Measurements from ENCODE around the gene KCNIP1.

KCNIP1 gene

GRCh38 chr5:170508660-170509347 lies 5.0 kb downstream of the KCNIP1 start:
- DNase-seq (ENCODE audit: low read depth), result no peak

- no peak for DNase-seq (ENCODE audit: low read depth)
Measured at GRCh38 chr5:170509348-170509660, 5.5 kb downstream of the KCNIP1 start.

- no peak for DNase-seq (ENCODE audit: low read depth)
Measured at GRCh38 chr5:170510126-170510525, 6.3 kb downstream of the KCNIP1 start.

DNA sequence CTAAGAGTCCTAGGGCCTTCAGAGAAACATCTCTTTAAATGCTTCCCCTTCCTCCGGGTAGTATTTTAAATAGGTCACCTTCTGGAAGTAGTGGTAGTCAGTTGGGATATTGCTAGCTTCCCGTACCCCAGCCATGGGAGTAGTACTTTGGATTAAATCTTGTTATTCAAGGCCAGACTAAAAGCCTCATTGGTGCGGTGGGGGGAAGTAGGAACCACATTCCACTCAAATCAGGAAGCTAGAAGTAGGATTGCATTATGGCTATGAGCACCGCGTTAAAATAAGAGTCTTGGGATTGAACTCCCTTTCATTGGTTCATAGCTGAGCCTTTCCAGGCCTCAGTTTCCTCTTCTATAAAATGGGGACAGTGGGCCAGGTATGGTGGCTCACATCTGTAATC lies 6.7 kb downstream of the KCNIP1 start:
- DNase-seq (ENCODE audit: low read depth), result no peak

GRCh38 chr5:170511551-170512258 lies 7.9 kb downstream of the KCNIP1 start:
- no peak for DNase-seq (ENCODE audit: low read depth)

GRCh38 chr5:170513856-170514525 lies 10.2 kb downstream of the KCNIP1 start:
- no peak for DNase-seq (ENCODE audit: low read depth)

DNA sequence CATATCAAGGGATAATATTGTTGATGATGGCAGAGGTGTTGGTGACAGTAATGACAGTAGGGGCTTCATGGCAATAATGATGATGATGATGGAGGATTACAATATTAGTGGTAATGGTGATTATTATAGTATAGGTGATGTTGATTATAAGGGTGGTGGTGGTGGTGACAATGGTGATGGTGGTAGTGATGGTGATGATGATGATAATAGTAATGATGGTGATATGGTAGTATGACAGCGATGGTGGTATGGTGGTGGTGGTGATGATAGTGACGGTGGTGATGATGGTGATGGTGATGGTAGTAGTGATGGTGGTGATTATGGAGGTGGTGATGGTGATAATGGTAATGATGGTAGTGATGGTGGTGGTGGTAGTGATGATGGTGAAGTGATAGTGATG lies 13.6 kb downstream of the KCNIP1 start:
- no peak for DNase-seq (ENCODE audit: low read depth)

DNA sequence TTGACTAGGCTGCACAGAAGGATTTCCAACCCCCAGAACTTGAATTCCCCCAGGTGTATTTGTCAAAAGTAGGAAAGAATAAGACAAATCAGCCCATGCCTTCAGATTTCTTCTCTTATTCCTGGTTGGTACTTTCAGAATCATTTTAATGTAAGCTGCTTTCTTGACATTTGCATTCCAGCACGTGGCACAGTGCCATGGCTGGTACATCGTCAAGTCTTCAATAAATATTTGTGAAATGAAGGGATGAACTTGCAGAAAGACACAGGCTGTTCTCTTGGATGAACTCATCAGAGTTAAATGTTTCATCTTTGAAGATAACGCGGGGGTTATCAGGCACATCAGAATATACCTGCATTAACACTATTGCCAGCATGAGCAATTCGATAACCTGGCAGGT lies 14.5 kb downstream of the KCNIP1 start:
- no peak for DNase-seq (ENCODE audit: low read depth)

DNA sequence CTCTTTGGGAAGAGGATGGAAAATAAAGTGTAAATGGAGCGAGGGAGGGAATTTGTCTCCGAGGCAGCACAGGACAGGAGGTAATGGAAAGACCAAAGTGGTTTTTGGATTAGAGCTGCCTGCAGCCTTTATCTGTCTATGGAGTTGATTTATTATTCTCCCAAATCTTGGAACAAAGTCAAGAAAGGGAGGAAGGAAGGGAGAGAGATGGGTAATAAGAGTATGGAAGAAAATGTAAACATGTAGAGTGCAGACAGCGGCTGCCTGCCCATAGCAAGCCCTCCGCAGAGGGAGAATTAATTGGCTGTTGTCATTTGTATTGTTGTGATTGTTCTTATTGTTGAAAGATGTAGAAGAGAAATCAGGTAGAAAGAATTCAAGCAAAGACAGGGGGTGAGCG lies 15.7 kb downstream of the KCNIP1 start:
- DNase-seq (ENCODE audit: low read depth), result no peak

GRCh38 chr5:170520372-170520771 lies 16.6 kb downstream of the KCNIP1 start:
- no peak for DNase-seq (ENCODE audit: low read depth)

GRCh38 chr5:170522211-170523141 lies 18.7 kb downstream of the KCNIP1 start:
- DNase-seq (ENCODE audit: low read depth), result no peak

- DNase-seq (ENCODE audit: low read depth), result no peak
Measured at GRCh38 chr5:170523142-170523551, 19.3 kb downstream of the KCNIP1 start.

- DNase-seq (ENCODE audit: low read depth), result no peak
Measured at GRCh38 chr5:170523830-170524229, 20.0 kb downstream of the KCNIP1 start.

DNA sequence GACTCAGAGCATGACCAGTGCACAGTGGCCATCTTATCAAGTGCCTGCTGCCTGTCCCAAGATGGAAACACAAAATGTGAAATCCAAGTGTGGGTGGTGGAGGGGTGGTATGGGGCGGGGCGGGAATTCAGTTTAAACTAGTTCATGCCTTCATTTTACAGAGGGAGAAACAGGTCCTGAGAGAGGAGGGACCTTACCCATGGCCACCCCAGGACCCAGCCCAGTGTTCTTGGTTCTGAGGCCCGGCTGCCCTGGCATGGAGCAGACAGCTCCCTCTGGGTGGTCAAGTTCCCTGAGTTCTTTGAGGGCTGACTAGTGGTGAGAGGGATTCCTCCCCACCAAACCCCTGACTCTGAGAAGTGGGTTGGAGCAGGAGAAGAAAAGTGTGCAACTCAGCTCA lies 20.8 kb downstream of the KCNIP1 start:
- DNase-seq (ENCODE audit: low read depth), result no peak

GRCh38 chr5:170525470-170526211 lies 21.8 kb downstream of the KCNIP1 start:
- DNase-seq (ENCODE audit: low read depth), result no peak

GRCh38 chr5:170527991-170528390 lies 24.2 kb downstream of the KCNIP1 start:
- no peak for DNase-seq (ENCODE audit: low read depth)

DNA sequence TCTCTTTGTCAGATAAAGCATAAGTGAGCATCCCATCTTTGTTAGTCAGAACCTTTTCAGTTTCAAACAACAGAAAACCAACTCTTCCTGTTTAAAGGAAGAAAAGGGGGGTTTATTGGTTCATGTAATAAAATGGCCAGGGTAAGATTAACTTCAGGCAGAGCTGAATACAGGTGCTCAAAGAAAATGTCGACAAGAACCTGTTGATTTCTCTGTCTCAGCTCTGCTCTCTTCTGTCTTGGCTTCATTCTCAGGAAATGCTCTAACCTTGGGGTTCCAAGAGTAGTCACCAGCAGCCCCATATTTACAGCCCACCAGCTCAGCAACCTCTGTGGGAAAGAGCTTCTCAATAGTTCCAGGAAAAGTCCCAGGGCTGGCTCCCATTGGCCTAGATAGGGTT lies 25.2 kb downstream of the KCNIP1 start:
- no peak for DNase-seq (ENCODE audit: low read depth)

GRCh38 chr5:170532935-170533334 lies 29.1 kb downstream of the KCNIP1 start:
- no peak for DNase-seq (ENCODE audit: low read depth)

GRCh38 chr5:170533383-170533782 lies 29.6 kb downstream of the KCNIP1 start:
- no peak for DNase-seq (ENCODE audit: low read depth)

DNA sequence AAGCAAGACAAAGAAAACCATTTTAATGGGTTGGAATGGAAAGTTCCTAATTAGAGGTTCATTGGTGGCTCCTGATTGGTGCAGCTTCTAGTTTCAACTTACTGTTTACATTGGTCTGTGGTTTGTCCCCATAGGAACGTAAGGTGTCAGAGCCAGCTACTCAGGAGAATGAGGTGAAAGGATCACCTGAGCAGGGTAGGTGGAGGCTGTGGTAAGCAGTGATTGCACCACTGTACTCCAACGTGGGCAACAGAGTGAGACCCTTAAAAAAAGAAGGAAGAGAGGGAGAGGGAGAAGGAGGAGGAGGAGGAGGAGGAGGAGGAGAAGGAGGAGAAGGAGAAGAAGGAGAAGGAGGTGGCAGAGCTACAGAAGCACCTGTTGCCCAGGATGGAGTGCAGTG lies 30.4 kb downstream of the KCNIP1 start:
- no peak for DNase-seq (ENCODE audit: low read depth)

DNA sequence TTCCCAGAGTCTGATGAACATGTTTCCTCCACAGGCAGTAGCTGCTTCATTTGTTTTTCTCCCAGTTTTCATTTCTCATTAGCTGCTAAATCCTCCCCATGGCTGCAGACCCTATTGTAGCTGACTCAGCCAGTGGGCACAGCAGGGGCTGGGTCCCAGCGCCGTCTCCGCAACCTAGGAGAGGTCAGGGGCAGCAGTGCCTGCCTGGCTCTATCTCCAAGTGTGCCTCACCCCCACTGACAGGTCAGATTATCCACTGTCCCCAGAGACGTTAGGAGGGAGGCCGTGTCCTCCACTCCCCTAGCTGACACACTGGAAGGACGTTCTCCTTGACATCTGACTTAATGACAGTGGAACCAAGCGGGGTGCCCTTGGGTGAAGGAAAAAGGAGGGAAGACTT lies 31.1 kb downstream of the KCNIP1 start:
- no peak for DNase-seq (ENCODE audit: low read depth)

DNA sequence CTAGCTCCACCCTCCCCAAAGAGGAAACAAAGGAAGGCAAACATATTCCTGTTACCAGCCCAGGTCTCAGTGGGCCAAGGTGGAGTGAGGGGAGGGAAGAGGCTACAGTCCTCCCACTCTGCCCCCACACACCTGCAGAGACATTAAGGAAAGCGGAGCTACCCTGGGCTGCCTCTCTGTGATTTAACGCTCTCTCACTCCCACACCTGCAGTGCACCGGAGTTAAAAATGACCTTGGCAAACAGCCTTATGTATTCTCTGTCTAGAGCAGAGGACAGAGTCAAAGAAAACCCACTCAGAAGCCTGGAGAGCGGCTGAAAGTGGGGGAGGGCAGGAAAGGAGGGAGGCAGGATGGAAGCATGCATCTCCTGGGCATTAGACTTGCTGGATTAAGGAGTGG lies 32.7 kb downstream of the KCNIP1 start:
- DNase-seq (ENCODE audit: low read depth), result no peak
